GM21381 (cell line): ENCODE data around the gene NLRP7.
"Not testable (repeated sequence)": the region's sequence is repeated elsewhere in the genome, so short reads cannot be mapped to it uniquely, and the experiment has no call there.

Source experiments
- ATAC-seq: cut with Tn5 transposase; IDR thresholded peaks from one replicate; pipeline ENCODE4 v1.9.1; 2021; ENCODE audit warnings: mild to moderate bottlenecking, moderate library complexity; ENCODE audit not compliant: unreplicated experiment

NLRP7 gene

DNA sequence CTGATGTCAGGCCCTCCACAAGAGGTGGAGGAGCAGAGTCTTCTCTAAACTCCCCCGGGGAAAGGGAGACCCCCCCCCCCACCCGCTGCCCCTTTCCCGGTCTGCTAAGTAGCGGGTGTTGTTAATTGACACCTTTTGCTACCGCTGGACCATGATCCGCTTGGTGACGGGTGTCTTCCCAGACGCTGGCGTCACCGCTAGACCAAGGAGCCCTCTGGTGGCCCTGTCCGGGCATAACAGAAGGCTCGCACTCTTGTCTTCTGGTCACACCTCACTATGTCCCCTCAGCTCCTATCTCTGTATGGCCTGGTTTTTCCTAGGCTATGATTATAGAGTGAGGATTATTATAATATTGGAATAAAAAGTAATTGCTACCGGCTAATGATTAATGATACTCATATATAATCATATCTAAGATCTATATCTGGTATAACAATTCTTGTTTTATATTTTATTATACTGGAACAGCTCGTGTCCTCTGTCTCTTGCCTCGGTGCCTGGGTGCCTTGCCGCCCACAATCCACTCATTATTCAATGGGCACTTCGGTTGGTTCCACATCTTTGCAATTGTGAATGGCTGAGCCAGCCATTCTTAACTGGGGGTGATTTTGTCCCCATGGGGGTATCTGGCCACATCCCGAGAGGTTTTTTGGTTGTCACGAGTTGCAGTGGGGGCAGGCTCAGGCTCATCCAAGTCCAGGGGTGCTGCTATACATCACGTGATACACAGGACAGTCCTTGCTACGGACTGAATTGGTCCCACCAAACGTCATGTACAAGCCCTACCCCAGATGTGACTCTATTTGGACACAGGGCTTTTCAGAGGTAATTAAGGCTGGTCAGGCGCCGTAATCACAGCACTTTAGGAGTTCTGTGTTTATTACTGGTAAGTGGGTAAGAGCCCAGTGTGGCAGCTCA is 27.4 kb downstream of the NLRP7 start:
- not testable (repeated sequence) for ATAC-seq

DNA sequence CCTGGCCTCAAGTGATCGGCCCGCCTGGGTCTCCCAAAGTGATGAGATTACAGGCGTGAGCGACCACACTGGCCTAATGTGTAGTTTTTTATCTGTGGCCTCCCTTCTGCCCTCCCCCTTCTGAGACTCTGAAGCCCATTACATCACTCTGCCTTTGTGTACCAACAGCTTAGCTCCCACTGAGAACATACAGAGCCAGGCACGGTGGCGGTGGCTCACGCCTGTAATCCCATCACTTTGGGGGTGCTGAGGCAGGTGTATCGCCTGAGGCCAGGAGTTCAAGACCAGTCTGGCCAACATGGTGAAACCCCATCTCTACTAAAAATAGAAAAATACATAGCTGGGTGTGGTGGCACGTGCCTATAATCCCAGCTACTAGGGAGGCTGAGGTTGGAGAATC is 28.8 kb downstream of the NLRP7 start:
- ATAC-seq, result no peak

DNA sequence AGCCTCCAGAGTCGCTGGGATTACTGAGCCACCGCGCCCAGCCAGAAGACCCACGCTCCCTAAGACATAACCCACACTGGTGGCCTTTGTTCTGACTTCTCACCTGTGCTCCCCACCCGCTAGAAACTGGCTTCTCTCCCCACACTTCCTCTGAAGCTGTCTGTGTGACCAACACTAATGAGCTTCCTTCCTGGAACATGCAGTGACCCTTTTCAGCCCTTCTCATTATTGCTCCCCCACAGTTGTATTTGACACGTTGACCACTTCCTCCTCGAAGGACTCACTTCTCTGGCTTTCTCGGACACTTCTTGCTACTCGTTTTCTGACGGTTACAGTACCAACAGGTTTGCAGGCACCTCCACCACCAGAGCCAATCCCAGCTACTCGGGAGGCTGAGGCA is 30.5 kb downstream of the NLRP7 start:
- ATAC-seq, result no peak

- not testable (repeated sequence) for ATAC-seq
Measured at GRCh38 chr19:54907899-54908298, 39.4 kb downstream of the NLRP7 start.

DNA sequence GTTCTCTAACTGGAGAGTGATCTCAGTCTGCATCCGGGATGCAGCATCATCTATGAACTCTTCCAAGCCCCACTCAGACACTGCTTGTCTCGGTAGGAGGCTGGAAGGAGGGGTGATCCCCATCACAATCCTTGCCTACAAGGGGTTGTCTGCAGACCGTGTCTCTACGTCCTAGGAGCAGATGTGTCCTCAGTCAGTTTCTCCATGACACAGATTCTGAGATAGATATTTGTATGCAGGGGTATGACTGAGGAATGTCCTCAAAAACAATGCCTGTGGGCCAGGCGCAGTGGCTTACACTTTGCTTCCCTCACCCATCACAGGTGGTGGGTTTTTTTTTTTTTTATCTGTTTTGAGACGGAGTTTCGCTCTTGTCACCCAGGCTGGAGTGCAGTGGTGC is 40.5 kb downstream of the NLRP7 start:
- ATAC-seq, result no peak

- ATAC-seq, result no peak
Measured at GRCh38 chr19:54905803-54906511, 41.4 kb downstream of the NLRP7 start, which contains the start of gene NCR1. NCR1 (plus strand) TSS chr19:54906148; CDS start chr19:54906188, 40 bp downstream.

- ATAC-seq, result no peak
Measured at GRCh38 chr19:54905421-54905802, 41.9 kb downstream of the NLRP7 start.

GRCh38 chr19:54904261-54904660 is 43.1 kb downstream of the NLRP7 start:
- not testable (repeated sequence) for ATAC-seq

DNA sequence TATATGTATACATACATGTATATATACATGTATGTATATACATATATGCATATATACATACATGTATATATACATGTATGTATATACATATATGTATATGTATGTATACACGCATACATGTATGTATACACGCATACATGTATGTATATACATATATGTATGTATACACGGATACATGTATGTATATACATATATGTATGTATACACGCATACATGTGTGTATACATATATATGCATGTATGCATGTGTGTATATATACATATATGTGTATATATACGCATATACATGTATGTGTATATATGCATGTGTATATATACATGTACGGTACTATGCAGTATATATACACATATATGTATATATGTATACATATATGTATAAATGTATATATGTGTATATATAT is 44.0 kb downstream of the NLRP7 start:
- no peak for ATAC-seq

DNA sequence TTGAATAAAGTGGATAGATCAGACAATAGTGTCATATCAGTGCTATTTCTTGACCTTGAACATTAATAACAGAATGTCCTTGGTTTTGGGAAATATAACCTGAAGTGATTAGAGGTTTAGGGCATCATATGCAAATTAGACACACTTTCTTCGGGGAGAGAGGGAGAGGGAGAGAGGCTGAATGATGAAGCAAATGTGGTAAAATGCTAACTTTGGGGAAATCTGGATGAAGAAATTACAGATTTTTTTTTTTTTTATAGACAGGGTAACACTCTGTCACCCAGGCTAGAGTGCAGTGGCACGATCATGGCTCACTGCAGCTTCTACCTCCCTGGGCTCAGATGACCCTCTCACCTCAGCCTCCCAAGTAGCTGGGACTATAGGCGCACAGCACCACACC is 45.3 kb downstream of the NLRP7 start:
- ATAC-seq, result no peak

GRCh38 chr19:54901153-54901552 is 46.2 kb downstream of the NLRP7 start:
- ATAC-seq, result not testable (repeated sequence)

DNA sequence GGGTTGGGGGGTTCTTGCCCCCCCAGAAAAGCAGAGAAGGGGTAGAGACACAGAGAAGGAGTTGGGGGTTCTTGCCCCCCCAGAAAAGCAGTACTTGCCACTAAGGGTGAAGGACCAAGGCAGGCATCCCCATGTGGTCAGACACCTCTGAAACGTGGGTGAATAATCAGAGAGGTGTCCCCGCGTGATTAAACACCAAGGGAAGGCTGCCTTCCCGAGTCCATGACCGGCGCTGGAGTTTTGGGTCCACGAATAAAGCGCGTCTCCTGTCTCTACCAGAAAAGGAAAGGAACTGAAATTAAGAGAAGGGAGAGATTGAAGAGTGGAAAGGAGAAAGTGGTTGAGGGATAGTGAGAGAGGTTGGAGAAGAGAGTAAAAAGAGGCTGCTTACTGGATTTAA is 47.7 kb downstream of the NLRP7 start:
- ATAC-seq, result not testable (repeated sequence)

- ATAC-seq, result not testable (repeated sequence)
Measured at GRCh38 chr19:54898685-54899084, 48.6 kb downstream of the NLRP7 start.

- no peak for ATAC-seq
Measured at GRCh38 chr19:54896036-54896435, 51.3 kb downstream of the NLRP7 start.

DNA sequence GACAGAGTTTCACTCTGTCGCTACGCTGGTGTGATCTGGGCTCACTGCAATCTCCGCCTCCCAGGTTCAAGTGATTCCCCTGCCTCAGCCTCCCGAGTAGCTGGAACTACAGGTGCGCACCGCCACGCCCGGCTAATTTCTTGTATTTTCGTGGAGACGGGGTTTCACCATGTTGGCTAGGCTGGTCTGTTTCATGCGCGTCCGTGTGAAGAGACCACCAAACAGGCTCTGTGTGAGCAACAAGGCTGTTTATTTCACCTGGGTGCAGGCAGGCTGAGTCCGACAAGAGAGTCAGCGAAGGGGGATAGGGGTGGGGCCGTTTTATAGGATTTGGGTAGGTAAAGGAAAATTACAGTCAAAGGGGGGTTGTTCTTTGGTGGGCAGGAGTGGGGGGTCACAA is 53.2 kb downstream of the NLRP7 start:
- not testable (repeated sequence) for ATAC-seq

- ATAC-seq, result no peak
Measured at GRCh38 chr19:54893406-54893805, 53.9 kb downstream of the NLRP7 start.

- ATAC-seq, result no peak
Measured at GRCh38 chr19:54889566-54889965, 57.8 kb downstream of the NLRP7 start.

DNA sequence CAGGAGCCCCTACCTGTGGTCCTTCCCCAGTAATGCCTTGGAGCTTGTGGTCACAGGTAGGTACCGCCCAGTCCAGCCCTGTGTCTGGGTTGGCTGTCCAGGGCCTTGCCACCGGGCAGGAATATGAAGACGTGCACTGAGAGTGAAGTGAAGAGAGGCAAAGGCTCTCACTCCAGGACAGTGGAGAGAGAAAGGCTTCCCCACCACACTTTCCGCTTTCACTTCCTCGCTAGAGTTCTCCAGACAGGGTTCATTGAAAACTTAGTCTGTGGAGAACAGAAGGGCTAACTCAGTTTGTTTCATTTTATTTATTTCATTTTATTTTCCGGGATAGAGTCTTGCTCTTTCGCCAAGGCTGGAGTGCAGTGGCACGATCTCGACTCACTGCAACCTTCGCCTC is 59.1 kb downstream of the NLRP7 start:
- no peak for ATAC-seq

DNA sequence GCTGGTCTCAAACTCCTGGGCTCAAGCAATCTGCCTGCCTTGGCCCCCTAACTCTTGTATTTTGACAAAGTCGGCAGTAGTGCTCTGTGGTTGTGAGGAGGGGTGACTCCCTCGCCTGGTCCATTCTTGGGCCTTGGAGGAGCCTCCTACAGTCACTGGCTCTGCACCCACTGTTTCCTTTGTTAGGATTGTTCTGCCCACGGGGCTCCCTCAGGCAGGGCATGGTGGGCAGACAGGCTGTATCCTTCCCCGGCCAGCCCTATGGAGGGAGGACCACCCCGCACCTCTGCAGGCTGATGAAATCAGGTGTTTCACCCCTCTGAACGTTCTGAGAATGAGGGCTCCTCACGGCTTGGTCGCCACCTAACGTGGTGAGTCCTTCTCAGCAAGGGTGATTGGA is 64.1 kb downstream of the NLRP7 start:
- ATAC-seq, result no peak

DNA sequence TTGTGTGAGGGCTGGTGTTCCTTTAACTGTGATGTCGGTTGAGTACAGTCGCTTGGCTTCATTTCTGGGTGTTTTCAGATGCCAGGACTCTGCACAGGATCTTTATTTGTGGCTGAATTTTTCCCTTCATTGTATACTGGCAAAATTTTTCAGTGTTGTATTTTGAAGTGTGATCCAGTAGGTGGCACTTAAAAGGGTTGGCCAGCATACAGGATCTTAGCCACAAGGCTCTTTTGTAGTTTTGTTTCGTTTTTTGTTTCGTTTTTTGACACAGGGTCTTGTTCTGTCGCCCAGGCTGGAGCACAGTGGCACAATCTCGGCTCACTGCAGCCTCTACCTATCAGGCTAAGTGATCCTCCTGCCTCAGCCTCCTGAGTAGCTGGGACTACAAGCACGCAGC is 64.6 kb downstream of the NLRP7 start:
- ATAC-seq, result no peak

DNA sequence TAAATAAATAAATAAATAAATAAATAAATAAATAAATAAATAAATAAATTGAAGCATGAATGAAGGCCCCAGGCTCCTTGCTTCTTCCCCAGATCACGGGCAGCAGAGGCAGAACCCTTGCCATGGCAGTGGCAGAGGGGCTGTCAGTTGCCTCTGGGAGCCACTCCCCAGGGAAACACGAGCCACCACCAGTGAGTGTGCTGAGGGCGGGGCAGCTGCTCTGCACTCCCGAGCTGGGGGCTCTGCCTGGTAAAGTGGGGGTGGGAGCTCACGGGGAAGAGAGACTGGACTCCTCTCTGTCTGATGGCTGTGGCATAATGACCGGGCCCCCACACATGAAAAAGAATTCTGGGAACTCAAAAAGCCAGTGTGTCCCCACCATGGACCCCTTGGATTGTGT is 65.4 kb downstream of the NLRP7 start:
- no peak for ATAC-seq

DNA sequence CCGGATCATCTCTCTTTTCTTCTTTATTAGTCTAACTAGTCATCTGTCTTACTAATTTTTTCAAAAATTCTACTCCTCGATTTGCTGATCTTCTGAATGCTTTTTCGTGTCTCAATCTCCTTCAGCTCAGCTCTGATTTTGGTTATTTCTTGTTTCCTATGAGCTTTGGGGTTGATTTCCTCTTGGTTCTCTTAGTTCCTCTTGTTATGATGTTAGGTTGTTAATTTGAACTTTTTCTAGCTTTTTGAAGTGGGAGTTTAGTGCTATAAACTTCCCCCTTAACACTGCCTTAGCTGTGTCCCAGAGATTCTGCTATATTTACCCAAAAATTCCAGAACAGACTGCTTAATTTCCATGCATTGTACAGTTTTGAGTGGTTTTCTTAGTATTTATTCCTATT is 69.9 kb downstream of the NLRP7 start:
- no peak for ATAC-seq
